AML-193 (cell line): ENCODE data around the gene CXCR4.
A peak's percentile ranks its signal among the peaks of the same experiment; 100 is the strongest.
"Not testable (repeated sequence)": the region's sequence is repeated elsewhere in the genome, so short reads cannot be mapped to it uniquely, and the experiment has no call there.

ENCODE experiments used
- DNase-seq, 2 experiments: peaks; one replicate each; lab custom pipeline; 2025; lab: John Stamatoyannopoulos, UW

Gene CXCR4

DNA sequence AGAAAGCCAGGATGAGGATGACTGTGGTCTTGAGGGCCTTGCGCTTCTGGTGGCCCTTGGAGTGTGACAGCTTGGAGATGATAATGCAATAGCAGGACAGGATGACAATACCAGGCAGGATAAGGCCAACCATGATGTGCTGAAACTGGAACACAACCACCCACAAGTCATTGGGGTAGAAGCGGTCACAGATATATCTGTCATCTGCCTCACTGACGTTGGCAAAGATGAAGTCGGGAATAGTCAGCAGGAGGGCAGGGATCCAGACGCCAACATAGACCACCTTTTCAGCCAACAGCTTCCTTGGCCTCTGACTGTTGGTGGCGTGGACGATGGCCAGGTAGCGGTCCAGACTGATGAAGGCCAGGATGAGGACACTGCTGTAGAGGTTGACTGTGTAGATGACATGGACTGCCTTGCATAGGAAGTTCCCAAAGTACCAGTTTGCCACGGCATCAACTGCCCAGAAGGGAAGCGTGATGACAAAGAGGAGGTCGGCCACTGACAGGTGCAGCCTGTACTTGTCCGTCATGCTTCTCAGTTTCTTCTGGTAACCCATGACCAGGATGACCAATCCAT, 2.7 kb downstream of the CXCR4 start:
- no peak for DNase-seq

DNA sequence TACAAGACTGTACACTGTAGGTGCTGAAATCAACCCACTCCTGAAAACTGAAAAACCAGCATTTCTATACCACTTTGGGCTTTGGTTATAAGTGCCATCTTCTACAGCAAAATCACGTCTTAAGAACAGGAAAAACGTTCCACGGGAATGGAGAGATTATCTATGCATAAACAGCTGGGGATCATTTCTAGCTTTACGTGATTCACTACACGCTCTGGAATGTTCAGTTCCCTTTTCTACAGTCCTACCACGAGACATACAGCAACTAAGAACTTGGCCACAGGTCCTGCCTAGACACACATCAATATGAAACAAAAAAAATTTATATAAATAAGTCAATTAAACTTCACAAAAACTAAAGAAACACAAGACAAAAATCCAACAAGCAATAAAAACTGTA, 3.6 kb downstream of the CXCR4 start:
- DNase-seq, result peak in 1 of 2 experiments; percentile 19

DNA sequence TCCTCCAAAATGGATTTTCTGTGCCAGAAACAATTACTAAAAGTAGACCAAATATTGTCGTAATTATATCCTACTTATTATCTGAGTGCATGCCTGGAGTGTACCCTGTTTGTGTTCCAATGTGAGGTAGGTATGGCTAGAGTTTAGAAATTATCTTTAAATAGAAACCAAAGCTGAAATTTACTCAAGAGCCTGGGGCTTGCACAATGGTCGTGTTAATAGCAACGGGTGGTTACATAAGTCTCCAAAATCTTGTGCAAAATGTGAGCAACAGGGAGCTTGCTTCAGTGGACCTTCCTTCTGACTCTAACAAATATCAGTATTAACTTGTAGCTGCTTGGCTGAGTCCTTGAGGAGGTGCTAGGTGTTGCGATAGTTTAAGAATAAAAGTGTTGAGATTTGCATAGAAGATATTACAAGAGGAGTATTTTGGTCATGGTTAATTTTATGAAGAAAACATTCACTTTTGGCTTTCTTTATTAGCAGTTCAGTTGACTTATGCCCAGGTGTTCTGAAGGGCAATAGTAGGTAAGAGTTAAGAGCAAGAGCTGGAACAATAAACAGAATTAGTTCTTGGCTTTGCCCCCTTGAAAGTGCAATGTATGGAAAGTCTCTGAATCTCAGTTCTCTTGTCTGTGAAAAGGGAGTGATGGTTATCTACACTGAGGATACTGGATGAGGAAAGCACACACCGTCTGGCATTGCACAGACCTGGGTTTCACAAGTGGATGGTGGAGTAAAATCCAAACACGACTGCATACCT, 4.6 kb downstream of the CXCR4 start:
- DNase-seq, result peak; percentile 94 to 96

DNA sequence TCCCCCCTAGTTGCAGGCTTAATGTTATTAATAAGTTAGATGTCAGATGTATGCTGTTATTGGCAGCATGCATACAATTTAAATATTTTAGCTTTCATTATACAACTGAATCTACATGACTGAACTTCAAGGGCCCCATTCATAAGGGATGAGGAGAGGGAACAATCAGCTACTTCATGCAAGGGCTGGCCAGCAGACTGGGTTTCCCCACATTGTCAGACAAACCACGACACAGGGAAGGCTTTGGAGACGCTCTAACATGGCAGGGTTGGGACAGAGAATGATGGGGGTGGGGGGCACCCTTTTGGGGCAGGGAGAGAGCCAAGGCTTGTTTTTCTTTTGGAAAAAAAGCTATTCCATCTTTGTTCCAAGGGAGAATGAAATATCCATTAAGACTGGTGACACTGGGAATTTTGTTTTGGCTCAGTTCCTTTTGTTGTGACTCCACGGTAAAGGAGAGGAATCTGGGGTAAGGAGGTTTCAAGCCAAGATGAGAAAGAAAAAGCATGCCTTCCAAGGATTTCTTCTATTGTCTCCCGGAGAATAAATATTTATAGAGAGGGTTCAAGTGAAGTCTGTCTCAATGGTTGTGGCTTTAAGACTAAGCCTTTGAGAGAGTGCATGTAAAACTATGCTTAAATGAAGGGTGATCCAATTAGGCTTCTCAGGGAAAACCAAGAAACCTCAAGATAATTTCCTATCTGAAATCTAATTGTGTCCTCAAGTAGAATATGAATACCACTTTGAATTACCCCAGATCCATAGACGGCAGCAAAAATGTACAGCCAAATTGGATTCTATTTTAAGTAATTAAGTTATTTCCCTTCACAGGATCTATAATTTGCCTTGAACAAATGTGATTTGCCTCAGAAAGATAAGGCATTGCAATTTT, 5.4 kb downstream of the CXCR4 start:
- DNase-seq, result no peak

DNA sequence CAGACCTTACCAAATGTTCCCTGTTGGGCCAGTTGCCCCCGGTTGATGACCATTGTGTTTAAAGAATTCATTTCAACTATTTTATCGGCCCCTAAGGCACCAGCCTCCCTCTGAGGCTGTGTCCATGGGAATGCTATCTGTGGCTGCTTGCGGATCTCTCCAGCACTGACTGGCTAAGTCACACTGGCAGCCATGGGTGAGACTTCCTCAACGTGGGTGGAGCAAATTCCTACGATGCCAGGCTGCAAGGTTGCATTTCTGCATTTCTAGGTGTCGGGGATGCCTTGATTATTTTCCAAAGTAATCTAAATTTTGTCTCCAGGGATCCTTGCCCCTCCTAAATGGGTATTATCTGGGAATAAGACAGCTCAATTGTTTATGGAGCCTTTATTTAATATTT, 6.2 kb downstream of the CXCR4 start:
- no peak for DNase-seq

DNA sequence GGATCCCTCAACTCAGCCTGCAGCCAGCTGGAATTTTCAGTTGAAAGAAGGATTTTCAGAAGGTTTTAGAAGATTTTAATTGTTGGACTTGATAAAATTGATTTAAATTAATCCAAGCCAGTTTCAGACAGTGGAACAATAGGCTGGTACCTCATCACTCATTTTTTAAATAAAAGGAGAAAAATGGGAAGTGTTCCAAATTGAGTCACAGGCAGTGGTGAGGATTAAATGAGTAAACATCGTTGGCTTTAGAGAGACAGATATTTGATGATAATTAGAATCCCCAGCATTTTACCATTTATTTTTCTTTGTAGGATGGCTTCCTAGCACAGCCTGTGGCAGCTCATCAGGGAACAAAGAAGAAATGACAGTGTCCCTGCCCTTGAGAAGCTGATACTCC, 7.4 kb downstream of the CXCR4 start:
- DNase-seq, result peak; percentile 39 to 45

DNA sequence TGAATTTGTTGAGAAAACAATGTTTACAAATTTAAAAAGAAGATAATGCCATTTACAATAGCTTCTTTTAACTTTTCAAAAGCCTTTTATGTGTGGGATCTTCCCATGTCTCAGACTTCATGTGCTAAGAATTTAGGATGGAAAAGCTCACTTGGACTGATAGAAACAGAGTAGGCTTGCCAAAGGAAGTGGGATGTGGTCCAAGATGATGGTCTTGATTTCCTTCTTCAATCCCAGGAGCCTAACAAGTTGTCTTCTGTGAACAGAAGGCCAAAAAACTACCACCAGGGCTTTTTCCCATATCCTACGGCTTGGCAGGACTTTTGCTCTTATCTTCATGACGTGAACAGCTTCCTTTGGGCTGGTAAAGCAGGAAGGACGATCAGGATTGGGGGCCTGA, 9.5 kb downstream of the CXCR4 start:
- no peak for DNase-seq

DNA sequence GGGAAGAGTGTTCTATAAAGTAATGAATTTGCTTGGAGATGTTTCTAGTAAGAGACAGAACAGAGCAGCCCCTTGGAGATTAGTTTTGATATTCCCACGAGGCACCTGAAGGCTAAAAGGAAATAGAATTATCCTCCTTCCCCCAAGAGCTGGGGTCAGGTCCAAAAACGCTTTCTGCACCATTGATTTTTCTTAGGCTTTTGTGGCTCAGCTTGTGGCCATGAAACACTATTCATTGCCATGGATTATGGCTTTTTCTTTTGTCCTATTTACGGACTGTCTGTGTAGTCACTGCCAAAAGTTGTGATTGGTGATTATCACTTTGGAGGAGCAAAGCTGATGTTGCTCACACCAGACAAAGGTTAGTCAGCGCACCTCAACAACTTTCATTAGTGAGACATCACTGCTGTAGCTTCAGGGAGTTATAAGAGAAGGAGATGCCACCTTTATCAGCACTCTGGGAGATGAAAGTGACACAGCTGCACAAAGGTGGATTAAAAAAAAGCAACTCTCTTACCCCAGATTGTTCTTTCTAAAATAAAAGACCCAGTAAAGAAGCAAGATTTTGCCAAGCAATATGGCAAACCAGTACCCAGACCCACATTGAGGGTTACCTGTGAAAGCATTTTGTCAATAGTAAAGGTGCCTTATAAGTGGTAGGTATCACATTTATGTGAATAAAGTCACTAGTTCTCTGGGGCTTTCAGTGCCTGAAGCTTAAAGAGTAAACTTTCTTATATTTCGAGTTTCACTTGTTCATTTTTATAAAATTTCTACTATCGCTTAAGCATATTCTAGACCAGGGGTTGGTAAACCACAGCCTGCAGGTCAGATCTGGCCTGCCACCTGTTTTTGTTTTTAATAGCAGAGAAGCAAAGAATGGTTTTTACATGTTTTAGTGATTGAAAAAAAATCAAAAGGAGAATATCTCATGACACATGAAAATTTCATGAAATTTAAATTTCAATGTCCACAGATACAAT, 10.6 kb downstream of the CXCR4 start:
- no peak for DNase-seq

DNA sequence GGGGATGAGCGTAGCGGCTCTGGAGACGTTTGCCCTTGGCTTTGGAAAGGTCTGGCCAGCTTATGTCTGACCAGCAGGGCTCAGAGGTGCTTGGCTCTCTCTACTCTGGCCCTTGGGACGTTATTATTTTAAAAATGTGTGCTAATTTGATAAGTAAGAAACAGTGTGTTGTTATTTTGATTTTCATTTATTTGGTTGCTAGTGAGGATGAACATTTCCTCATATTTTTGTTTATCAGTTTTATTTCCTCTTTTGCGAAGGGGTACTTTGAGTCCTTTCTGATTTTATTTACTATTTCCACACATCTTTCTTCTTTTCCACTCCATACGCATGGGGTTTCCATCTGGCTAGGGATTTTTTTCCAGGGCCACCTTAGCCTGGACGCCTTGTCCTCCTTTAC, 11.4 kb downstream of the CXCR4 start:
- DNase-seq, result no peak

DNA sequence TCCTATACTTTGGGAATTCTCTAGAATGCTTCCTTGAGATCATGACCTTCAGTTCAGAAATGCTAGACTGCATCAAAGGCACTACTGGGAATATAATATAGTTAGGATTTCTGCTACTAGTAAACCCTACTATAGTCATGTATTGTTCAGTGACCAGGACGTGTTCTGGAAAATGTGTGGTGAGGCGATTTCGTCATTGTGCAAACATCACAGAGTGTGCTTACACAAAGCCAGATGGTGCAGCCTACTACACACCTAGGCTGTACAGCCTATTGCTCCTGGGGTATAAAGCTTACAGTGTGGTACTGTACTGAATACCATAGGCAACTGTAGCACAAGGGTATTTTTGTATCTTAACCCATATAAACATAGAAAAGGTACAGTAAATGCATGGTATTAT, 13.0 kb downstream of the CXCR4 start:
- DNase-seq, result no peak

DNA sequence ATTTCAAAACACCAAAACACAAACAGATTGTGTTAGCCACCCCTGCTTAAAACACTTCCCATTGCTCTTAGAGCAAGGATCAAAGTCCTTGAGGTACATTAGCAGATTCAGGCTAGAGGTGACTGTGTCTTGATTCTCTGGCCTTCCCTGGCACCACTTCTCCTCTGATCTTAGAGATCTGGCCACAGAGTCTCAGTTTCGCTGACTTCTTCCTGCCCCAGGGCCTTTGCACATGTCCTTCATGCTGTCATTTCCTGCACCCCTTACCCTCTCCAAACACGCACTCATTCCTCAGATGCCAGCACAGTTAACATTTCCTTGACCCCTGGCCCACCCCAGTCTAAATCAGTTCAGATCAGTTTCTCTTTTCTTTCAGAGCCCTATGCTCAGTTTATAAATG, 16.9 kb downstream of the CXCR4 start:
- no peak for DNase-seq

DNA sequence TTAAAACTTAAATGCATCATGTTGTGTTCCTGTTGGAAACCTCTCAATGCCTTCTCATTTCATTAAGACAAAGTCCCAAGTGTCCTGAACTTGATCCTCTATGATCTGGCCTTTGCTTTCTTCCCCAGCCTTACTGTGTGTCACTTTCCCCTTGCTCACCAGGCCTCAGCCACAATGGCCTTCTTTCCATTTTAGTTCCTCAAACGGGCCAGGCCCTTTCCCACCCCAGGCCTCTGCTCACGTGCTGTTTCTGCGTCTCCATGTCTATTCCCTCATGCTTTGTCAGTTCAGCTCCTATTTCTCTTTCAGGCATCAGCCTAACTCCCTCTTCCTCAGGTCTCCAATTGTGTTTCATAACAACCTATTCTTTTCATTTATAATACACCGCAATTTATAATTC, 19.5 kb downstream of the CXCR4 start:
- no peak for DNase-seq

DNA sequence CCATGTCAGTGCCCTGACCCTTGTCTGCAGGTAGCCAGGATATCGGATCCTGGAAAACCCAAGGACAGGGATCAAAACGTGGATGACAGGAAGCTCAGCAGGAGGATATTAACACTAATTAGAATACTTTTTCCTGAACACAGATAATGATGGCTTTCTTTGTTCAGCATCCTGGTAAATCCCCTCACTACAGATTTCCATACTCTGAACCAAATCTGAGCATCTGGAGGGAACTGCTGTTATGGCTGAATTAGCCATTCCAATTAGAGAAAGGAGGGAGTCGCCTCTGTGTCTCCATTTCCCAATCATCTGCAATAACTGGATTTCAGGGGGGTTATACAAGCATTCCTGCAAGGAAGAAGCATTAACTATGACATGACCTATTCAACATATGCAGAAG, 24.4 kb downstream of the CXCR4 start:
- DNase-seq, result no peak

DNA sequence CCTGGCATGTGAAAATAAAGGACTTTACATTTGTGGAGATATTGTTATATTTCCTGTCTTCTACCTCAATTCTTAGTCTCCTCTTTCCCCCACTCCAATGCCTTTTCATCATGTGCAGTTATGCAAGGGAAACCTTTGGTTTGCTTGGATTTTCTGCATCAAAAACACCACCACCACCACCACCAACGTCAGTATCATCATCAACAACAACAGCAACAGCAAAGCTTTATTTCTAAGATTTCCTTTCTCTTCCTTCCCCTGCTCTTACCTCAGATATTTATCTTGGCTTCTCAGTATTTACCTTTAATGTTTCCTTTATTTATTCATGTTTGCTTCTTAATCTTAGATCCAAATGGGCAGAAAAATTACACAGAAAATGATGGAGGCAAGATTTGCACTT, 26.1 kb downstream of the CXCR4 start:
- DNase-seq, result no peak

DNA sequence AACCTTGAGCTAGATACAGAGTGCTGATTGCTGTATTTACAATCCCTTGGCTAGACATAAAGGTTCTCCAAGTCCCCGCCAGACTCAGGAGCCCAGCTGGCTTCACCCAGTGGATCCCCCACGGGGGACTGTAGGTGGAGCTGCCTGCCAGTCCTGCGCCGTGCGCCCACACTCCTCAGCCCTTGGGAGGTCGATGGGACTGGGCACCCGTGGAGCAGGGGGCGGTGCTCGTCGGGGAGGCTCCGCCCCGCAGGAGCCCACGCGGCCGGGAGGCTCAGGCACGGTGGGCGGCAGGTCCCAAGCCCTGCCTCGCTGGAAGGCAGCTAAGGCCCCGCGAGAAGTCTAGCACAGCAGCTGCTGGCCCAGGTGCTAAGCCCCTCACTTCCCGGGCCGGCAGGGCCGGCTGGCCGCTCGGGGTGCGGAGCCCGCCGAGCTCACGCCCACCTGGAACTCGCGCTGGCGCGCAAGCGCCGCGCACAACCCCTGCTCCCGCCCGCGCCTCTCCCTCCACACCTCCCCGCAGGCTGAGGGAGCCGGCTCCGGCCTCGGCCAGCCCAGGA, 30.0 kb downstream of the CXCR4 start:
- DNase-seq, result not testable (repeated sequence)

DNA sequence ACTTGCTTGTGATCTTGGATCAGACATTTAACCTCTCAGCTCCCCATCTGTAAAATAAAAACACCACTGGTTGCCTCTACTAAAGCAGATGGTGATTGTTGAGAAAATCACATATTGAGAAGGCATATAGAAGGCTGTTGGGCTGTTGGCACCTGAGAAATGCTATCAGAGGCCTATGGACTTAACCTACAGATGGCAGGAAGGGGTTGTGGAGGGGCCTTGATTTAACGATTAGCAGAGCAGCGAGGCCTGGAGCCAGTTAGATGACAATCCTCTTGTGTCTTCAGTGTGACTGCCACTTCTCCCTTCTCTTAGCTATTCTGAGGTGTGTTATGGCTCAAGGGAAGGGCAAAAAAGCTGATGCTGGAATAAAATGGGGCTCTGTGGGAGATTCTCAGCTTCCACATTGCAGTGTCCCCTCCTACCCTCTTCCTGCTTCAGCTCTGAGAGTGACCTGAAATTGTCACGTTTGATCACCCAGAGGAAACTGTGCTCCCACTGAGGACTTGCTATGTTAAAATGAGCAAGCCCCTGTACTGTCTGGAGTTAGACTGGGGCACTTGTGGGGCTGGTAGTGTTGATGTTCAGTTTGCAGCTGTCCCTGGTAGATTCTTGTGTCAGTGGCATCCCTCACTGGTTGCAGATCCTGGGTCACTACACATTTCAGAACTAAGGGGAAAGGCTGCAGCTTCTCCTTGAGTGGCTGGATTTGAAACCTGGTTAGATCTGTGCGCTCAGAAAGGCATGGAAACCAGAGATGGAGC, 31.5 kb downstream of the CXCR4 start:
- DNase-seq, result no peak

DNA sequence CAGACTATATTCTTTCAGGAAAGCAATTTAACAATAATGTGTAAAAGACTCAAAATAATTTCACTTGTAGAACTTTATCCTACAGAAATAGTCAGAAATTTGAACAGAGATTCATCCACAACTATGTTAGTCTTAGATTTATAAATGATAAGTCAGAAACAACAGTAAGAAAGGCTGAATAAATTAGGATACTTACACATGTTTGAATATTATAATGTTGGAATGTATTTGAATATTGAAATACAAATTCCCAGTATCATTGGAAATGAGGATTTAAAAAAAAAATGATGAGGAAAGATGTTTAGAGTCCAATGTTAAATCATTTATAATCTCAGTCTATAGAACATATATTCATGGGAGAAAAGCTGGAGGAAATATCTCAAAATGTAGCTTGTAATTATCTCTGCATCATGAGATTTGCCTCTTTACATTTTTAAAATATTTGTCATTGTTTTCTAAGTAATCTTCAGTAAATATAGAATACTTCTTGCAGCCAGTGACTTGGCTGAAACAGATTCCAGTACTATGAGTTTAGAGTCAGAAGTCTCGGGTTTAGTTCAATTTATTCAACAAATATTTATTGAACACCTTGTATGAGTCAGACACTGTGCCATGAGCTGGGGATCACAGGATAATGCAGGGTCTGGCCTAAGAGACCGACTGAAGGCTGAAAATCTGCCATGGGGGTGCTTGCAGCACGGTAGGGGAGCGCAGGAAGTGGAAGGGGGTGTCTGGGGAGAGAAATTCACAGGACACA, 32.3 kb downstream of the CXCR4 start:
- no peak for DNase-seq

DNA sequence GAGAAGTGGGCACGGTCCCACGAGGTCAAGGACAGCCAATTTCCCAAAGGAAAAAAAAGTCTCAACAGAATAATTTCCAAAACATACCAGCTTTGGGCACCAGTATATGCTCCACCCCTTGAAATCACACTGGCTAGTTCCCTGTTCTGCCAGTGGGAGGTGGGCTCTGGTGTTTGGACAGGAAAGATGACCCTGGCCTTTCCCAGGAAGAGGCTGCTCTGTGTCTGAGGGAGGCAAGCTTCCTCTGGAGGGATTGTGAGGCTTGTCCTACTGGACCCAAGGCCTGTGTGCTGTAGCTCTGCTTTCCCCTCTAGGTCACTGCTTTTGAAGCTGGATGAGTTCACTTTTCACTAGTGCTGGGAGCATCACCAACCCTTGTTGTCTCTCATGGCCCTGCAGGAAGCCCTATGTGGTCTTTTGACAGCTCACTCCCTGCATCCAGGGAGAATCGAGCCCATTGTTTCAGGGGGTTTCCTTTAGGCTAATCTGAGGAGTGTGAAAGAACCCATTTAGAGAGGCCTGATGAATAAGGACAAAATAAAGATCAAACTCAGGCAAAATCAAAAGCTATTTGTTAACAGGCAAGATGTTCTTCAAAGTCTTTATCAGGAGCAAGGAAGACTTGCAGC, 36.3 kb downstream of the CXCR4 start:
- DNase-seq, result no peak

DNA sequence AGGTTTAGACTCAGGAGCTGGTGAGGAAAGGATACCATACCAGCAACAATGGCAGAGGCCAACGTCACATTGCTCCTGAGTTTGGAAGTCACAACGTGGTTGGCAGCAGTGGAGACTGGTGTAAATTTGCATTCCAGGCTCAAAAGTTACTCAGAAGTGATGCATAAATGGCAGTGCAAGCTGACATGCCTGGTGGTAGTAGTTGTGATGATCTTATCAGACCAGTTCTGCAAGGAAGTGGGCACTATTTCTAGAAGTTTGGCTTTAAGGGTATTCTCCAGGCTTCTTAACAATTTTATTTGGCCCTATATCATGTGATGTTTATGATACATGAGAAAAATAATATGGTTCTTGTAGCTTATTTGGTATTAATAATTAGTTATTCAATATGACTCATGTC, 37.8 kb downstream of the CXCR4 start:
- DNase-seq, result no peak
